ENCODE measurements around the gene ANXA7. TPM values are rescaled to one million over a fixed set of nuclear protein-coding genes. Genes with fewer than 3 reads are reported as not detected.

ANXA7 gene
- total RNA-seq, 1 experiment from 2014 or later, result 67.8 TPM

DNA sequence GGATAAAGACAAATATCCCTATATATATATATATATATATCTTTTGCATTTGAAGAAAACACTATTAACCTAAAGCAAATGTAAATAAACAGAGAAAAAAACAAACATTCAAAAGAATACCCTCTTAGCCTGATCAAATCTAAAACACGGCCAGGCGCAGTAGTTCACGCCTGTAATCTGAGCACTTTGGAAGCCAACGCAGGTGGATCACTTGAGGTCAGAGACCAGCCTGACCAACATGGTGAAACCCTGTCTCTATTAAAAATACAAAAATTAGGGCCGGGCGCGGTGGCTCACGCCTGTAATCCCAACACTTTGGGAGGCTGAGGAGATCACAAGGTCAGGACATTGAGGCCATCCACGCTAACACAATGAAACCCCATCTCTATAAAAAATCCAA lies 9.2 kb downstream of the ANXA7 start (continued):
- TF ChIP-seq ZBTB43 (CRISPR knock-in tag; IDR thresholded peaks at IDR 0.05), result no peak
- TF ChIP-seq, protein P1, sequence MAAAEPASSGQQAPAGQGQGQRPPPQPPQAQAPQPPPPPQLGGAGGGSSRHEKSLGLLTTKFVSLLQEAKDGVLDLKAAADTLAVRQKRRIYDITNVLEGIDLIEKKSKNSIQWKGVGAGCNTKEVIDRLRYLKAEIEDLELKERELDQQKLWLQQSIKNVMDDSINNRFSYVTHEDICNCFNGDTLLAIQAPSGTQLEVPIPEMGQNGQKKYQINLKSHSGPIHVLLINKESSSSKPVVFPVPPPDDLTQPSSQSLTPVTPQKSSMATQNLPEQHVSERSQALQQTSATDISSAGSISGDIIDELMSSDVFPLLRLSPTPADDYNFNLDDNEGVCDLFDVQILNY (CRISPR knock-in tag; IDR thresholded peaks at IDR 0.05), result no peak
- TF ChIP-seq, protein P2, sequence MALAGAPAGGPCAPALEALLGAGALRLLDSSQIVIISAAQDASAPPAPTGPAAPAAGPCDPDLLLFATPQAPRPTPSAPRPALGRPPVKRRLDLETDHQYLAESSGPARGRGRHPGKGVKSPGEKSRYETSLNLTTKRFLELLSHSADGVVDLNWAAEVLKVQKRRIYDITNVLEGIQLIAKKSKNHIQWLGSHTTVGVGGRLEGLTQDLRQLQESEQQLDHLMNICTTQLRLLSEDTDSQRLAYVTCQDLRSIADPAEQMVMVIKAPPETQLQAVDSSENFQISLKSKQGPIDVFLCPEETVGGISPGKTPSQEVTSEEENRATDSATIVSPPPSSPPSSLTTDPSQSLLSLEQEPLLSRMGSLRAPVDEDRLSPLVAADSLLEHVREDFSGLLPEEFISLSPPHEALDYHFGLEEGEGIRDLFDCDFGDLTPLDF (CRISPR knock-in tag; IDR thresholded peaks at IDR 0.05), result no peak
- TF ChIP-seq, protein P3, sequence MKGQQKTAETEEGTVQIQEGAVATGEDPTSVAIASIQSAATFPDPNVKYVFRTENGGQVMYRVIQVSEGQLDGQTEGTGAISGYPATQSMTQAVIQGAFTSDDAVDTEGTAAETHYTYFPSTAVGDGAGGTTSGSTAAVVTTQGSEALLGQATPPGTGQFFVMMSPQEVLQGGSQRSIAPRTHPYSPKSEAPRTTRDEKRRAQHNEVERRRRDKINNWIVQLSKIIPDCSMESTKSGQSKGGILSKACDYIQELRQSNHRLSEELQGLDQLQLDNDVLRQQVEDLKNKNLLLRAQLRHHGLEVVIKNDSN (CRISPR knock-in tag; IDR thresholded peaks at IDR 0.05), result no peak
- no peak for TF ChIP-seq TEAD1 (CRISPR knock-in tag; IDR thresholded peaks at IDR 0.05)
- TF ChIP-seq SOX15 (CRISPR knock-in tag; IDR thresholded peaks at IDR 0.05), result no peak

DNA sequence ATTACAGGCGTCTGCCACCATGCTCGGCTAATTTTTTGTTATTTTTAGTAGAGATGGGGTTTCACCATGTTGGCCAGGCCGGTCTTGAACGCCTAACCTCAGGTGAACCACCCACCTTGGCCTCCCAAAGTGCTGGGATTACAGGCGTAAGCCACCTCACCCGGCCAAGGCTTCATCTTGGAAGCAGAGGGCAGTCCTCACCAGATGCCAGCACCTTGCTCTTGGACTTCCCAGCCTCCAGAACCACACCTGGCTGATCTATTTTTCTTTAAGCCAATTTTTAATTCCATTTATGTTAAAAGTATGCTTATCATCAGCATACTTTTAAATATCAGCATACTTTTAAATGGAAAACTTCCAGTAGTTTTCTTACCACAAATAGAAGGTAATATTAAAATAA lies 12.2 kb downstream of the ANXA7 start:
- H3K9me3 Mint-ChIP-seq, result no peaks in the 10 kb centered on the region; the same call in 1 of the 2 replicates
- peaks cover 9% of the 10 kb centered on the region; the same call in 1 of the 2 replicates for H3K36me3 Mint-ChIP-seq
- peaks cover 4% of the 10 kb centered on the region; the same call in 1 of the 2 replicates for H3K4me1 Mint-ChIP-seq
- TF ChIP-seq AR (CRISPR knock-in tag; IDR thresholded peaks at IDR 0.05) (no peak), IRF2 (CRISPR knock-in tag; IDR thresholded peaks at IDR 0.05; ENCODE audit: borderline replicate concordance, low read depth) (no peak), ELF4 (CRISPR knock-in tag; IDR thresholded peaks at IDR 0.05; ENCODE audit: low read depth) (no peak), CBFB (CRISPR knock-in tag; IDR thresholded peaks at IDR 0.05; ENCODE audit: low read depth) (no peak), CREM (CRISPR knock-in tag; IDR thresholded peaks at IDR 0.05) (no peak), ZNF232 (CRISPR knock-in tag; IDR thresholded peaks at IDR 0.05) (no peak), SP1 (CRISPR knock-in tag; conservative IDR thresholded peaks at IDR 0.05) (no peak)
- TF ChIP-seq, protein P4, sequence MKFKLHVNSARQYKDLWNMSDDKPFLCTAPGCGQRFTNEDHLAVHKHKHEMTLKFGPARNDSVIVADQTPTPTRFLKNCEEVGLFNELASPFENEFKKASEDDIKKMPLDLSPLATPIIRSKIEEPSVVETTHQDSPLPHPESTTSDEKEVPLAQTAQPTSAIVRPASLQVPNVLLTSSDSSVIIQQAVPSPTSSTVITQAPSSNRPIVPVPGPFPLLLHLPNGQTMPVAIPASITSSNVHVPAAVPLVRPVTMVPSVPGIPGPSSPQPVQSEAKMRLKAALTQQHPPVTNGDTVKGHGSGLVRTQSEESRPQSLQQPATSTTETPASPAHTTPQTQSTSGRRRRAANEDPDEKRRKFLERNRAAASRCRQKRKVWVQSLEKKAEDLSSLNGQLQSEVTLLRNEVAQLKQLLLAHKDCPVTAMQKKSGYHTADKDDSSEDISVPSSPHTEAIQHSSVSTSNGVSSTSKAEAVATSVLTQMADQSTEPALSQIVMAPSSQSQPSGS (CRISPR knock-in tag; IDR thresholded peaks at IDR 0.05; ENCODE audit: borderline replicate concordance, low read depth), result no peak
- H3K27ac Mint-ChIP-seq, result no peak overlapping the region
- ChIA-PET CTCF (no interaction called here), POLR2A (no interaction called here)
- no peak for DNase-seq (ENCODE audit: low spot score)
- no peak overlapping the region for H3K4me3 Mint-ChIP-seq
- ATAC-seq, result no peak
- H3K27me3 Mint-ChIP-seq (ENCODE audit: low read depth), result no peaks in the 10 kb centered on the region

DNA sequence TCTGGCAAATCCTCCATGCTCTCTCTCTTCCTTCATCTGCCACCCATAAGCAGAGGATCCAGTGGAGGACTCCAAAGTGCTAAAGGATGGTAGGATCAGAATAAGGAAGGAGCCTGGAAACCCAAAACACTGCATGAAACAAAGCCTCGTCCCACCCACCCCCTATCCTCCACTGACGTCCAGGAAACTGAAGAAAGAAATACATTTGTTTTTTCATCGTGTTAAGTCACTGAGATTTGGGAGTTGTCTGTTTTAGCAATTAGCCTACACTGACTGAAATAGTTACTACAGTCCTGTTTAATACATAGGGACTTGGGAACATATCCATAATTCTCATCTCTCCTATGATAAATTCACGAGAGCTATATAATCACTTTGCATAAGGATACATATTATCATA lies 14.8 kb downstream of the ANXA7 start:
- ChIA-PET CTCF (no interaction called here), POLR2A (no interaction called here)
- TF ChIP-seq PRDM15 (CRISPR knock-in tag; IDR thresholded peaks at IDR 0.05) (no peak), GRHL2 (CRISPR knock-in tag; IDR thresholded peaks at IDR 0.05; ENCODE audit: insufficient replicate concordance, severe bottlenecking) (no peak)
- H3K4me1 Mint-ChIP-seq, result peaks cover 4% of the 10 kb centered on the region; the same call in 1 of the 2 replicates
- no peak overlapping the region; the same call in 1 of the 2 replicates for H3K27ac Mint-ChIP-seq
- no peak for DNase-seq (ENCODE audit: low spot score)
- H3K36me3 Mint-ChIP-seq, result peaks cover 28% of the 10 kb centered on the region
- H3K27me3 Mint-ChIP-seq (ENCODE audit: low read depth), result no peaks in the 10 kb centered on the region
- no peak for ATAC-seq
- no peaks in the 10 kb centered on the region; the same call in 1 of the 2 replicates for H3K9me3 Mint-ChIP-seq
- H3K4me3 Mint-ChIP-seq, result no peak overlapping the region

All from WTC11 (cell line).